Cardiac fibroblast (primary cell): Measurements from ENCODE around the gene TMEM9B.
A peak's percentile ranks its signal among the peaks of the same experiment; 100 is the strongest.
"Not testable (repeated sequence)": the region's sequence is repeated elsewhere in the genome, so short reads cannot be mapped to it uniquely, and the experiment has no call there.

Experiments
- DNase-seq, 2 donors: peaks; one replicate each; pipeline versions ENCODE4 v3.0.0 to v3.0.0-alpha.2; 2010; ENCODE audit warnings: low read depth in 2 of 2
- H3K4me3 ChIP-seq, 2 donors: replicated peaks in 1 of 2; 1 replicate in 1 of 2; 2 replicates in 1 of 2; pipeline ENCODE4 v1.5.1; 2011; ENCODE audit warnings: low read depth in 2 of 2, low read length in 2 of 2, mild to moderate bottlenecking in 2 of 2, moderate library complexity in 1 of 2
- CTCF ChIP-seq: IDR thresholded peaks from one replicate; pipeline ENCODE4 v1.5.1; 2011; ENCODE audit warnings: low read depth, mild to moderate bottlenecking, low read length, inconsistent platforms

The TMEM9B gene

GRCh38 chr11:8988329-8989234, 24.3 kb upstream of the TMEM9B start:
- TF ChIP-seq CTCF, result no peak
- peak in 1 of 2 donors; percentile 43 for DNase-seq
- H3K4me3 ChIP-seq, result no peak overlapping the region

GRCh38 chr11:8987446-8987845, 23.2 kb upstream of the TMEM9B start:
- TF ChIP-seq CTCF, result no peak
- DNase-seq, result no peak

GRCh38 chr11:8986772-8987171, 22.5 kb upstream of the TMEM9B start:
- not testable (repeated sequence) for H3K4me3 ChIP-seq, DNase-seq

More at GRCh38 chr11:8987446-8987845, 23.2 kb upstream of the TMEM9B start:
- no peak overlapping the region for H3K4me3 ChIP-seq

- H3K4me3 ChIP-seq, result no peak overlapping the region
- TF ChIP-seq CTCF, result no peak
- no peak for DNase-seq
Observed at GRCh38 chr11:8985462-8985861, 21.2 kb upstream of the TMEM9B start.

- no peak for TF ChIP-seq CTCF
- DNase-seq, result no peak
- H3K4me3 ChIP-seq, result no peak overlapping the region
Observed at GRCh38 chr11:8983552-8983951, 19.3 kb upstream of the TMEM9B start.

GRCh38 chr11:8980485-8980884, 16.2 kb upstream of the TMEM9B start:
- no peak for TF ChIP-seq CTCF
- DNase-seq, result no peak
- no peak overlapping the region for H3K4me3 ChIP-seq

GRCh38 chr11:8979365-8979764, 15.1 kb upstream of the TMEM9B start:
- not testable (repeated sequence) for DNase-seq, H3K4me3 ChIP-seq

- no peak for DNase-seq
- TF ChIP-seq CTCF, result no peak
- H3K4me3 ChIP-seq, result no peak overlapping the region
Observed at GRCh38 chr11:8973121-8973520, 8.9 kb upstream of the TMEM9B start.
